H1 (cell line): ENCODE data around the gene GABRR3. TPM values are rescaled to one million over a fixed set of nuclear protein-coding genes. Genes with fewer than 3 reads are reported as not detected.

Experiments used
- CTCF ChIA-PET: fragments of 300-600 bp; sonication (Branson Sonifier 250); formaldehyde crosslinking; loops from one replicate; lab custom pipeline; 2021; ENCODE audit not compliant: partially characterized antibody; lab: Charles Lee
- POLR2A ChIA-PET: fragments of 300-600 bp; sonication (Branson Sonifier 250); formaldehyde crosslinking; loops from one replicate; lab custom pipeline; 2021; ENCODE audit warnings: inconsistent platforms; ENCODE audit not compliant: partially characterized antibody; lab: Charles Lee
- DNase-seq, 2 experiments: peaks; one replicate each; pipeline versions ENCODE4 v3.0.0 to v3.0.0-alpha.2; 2010 to 2022; ENCODE audit warnings: low spot score in 2 of 2, low read depth in 1 of 2, mixed read lengths in 1 of 2
- FAIRE-seq: peaks from 2 replicates; lab custom pipeline; 2011; peaks lifted over from hg19 to GRCh38; lab: Jason Lieb, UNC
- H2AFZ ChIP-seq: 2 replicates; pipeline ENCODE4 v1.8.1; 2012; ENCODE audit warnings: low read length, inconsistent platforms
- H2AK5ac ChIP-seq: 2 replicates; pipeline ENCODE4 v1.6.1; 2013; ENCODE audit warnings: low read depth, low read length
- H2BK120ac ChIP-seq: replicated peaks from 2 replicates; pipeline ENCODE3; 2013; ENCODE audit warnings: low read depth, low read length, inconsistent platforms
- H2BK12ac ChIP-seq: 2 replicates; pipeline ENCODE4 v1.6.1; 2013; ENCODE audit warnings: low read depth, low read length
- H2BK15ac ChIP-seq: 2 replicates; pipeline ENCODE4 v1.6.1; 2013; ENCODE audit warnings: low read length
- H2BK20ac ChIP-seq: 2 replicates; pipeline ENCODE4 v1.6.1; 2013; ENCODE audit warnings: low read length
- H2BK5ac ChIP-seq: 2 replicates; pipeline ENCODE4 v1.6.1; 2013; ENCODE audit warnings: low read depth, low read length
- H3K14ac ChIP-seq: 2 replicates; pipeline ENCODE4 v1.6.1; 2013; ENCODE audit warnings: inconsistent platforms; ENCODE audit not compliant: insufficient read length
- H3K18ac ChIP-seq: 2 replicates; pipeline ENCODE4 v1.6.1; 2013; ENCODE audit warnings: low read length; ENCODE audit errors: extremely low read depth
- H3K23ac ChIP-seq: 2 replicates; pipeline ENCODE4 v1.6.1; 2013; ENCODE audit warnings: inconsistent platforms; ENCODE audit not compliant: insufficient read length
- H3K23me2 ChIP-seq: 2 replicates; pipeline ENCODE4 v1.6.1; 2013; ENCODE audit warnings: low read depth, low read length
- H3K27ac ChIP-seq: 2 replicates; pipeline ENCODE4 v1.6.1; 2011; ENCODE audit warnings: low read depth, low read length, inconsistent platforms
- H3K27me3 ChIP-seq, 4 experiments: replicated peaks in 1 of 4; 1 replicate in 1 of 4; 2 replicates in 3 of 4; pipeline versions ENCODE4 v1.6.1 to v1.8.1; 2011 to 2013; ENCODE audit warnings: low read length in 3 of 4, mild to moderate bottlenecking in 3 of 4, inconsistent platforms in 2 of 4, mixed read lengths in 2 of 4, moderate library complexity in 1 of 4; ENCODE audit not compliant: control insufficient read depth in 3 of 4, insufficient read depth in 3 of 4; ENCODE audit errors: extremely low read depth in 1 of 4
- H3K36me3 ChIP-seq, 4 experiments: 2 replicates each; pipeline versions ENCODE4 v1.6.1 to v1.8.1; 2011 to 2013; ENCODE audit warnings: mild to moderate bottlenecking in 4 of 4, low read length in 3 of 4, moderate library complexity in 2 of 4, control low read depth in 1 of 4, inconsistent platforms in 1 of 4; ENCODE audit not compliant: insufficient read depth in 4 of 4, control insufficient read depth in 2 of 4
- H3K4ac ChIP-seq: replicated peaks from 2 replicates; pipeline ENCODE3; 2013; ENCODE audit warnings: low read length, low read depth, mixed read lengths, inconsistent platforms; ENCODE audit not compliant: insufficient read length
- H3K4me1 ChIP-seq, 4 experiments: replicated peaks in 1 of 4; 1 replicate in 1 of 4; 2 replicates in 3 of 4; pipeline versions ENCODE4 v1.6.1 to v1.8.1; 2011 to 2013; ENCODE audit warnings: low read length in 3 of 4, inconsistent platforms in 2 of 4, mixed read lengths in 1 of 4; ENCODE audit not compliant: insufficient read depth in 4 of 4, control insufficient read depth in 3 of 4
- H3K4me2 ChIP-seq, 2 experiments: 2 replicates each; pipeline versions ENCODE4 v1.6.1 to v1.8.1; 2011 to 2013; ENCODE audit warnings: low read depth in 2 of 2, low read length in 2 of 2, control low read depth in 1 of 2, inconsistent platforms in 1 of 2, mild to moderate bottlenecking in 1 of 2; ENCODE audit not compliant: insufficient read depth in 1 of 2
- H3K4me3 ChIP-seq, 4 experiments: fragments of 200-600, 300-600 bp in 1 of 4; sonication (generic), shearing (Covaris generic), sonication (Bioruptor Twin) in 1 of 4; 2 replicates each; pipeline versions ENCODE4 v1.5.1 to v1.8.1; 2011 to 2016; ENCODE audit warnings: low read length in 4 of 4, low read depth in 3 of 4, control low read depth in 2 of 4, inconsistent platforms in 2 of 4, mild to moderate bottlenecking in 2 of 4, mixed read lengths in 1 of 4, moderate library complexity in 1 of 4; ENCODE audit not compliant: insufficient read depth in 2 of 4; ENCODE audit errors: extremely low read depth in 1 of 4
- H3K56ac ChIP-seq: replicated peaks from 2 replicates; pipeline ENCODE3; 2013; ENCODE audit warnings: low read depth, mild to moderate bottlenecking, mixed read lengths, low read length, inconsistent platforms; ENCODE audit not compliant: insufficient read length
- H3K79me1 ChIP-seq: 2 replicates; pipeline ENCODE4 v1.6.1; 2013; ENCODE audit warnings: low read depth, low read length, control low read depth
- H3K79me2 ChIP-seq, 2 experiments: 2 replicates each; pipeline versions ENCODE4 v1.6.1 to v1.8.1; 2012 to 2013; ENCODE audit warnings: low read length in 2 of 2, mild to moderate bottlenecking in 2 of 2, inconsistent platforms in 1 of 2; ENCODE audit not compliant: insufficient read depth in 2 of 2, control insufficient read depth in 1 of 2
- H3K9ac ChIP-seq, 4 experiments: replicated peaks in 1 of 4; 1 replicate in 1 of 4; 2 replicates in 3 of 4; pipeline versions ENCODE4 v1.6.1 to v1.8.1; 2011 to 2013; ENCODE audit warnings: low read depth in 3 of 4, low read length in 3 of 4, control low read depth in 2 of 4, mild to moderate bottlenecking in 2 of 4, moderate library complexity in 2 of 4, inconsistent platforms in 1 of 4; ENCODE audit errors: extremely low read depth in 1 of 4
- H3K9me3 ChIP-seq, 2 experiments: 2 replicates each; pipeline versions ENCODE4 v1.6.1 to v1.8.1; 2012 to 2013; ENCODE audit warnings: mild to moderate bottlenecking in 2 of 2, moderate library complexity in 2 of 2, control low read depth in 1 of 2, inconsistent platforms in 1 of 2, low read depth in 1 of 2, low read length in 1 of 2, mixed read lengths in 1 of 2; ENCODE audit not compliant: insufficient read depth in 2 of 2
- H4K20me1 ChIP-seq, 2 experiments: replicated peaks in 1 of 2; 2 replicates each; pipeline versions ENCODE3 to v1.8.1; 2011 to 2013; ENCODE audit warnings: inconsistent platforms in 2 of 2, low read length in 2 of 2, mild to moderate bottlenecking in 1 of 2; ENCODE audit not compliant: insufficient read depth in 2 of 2, control insufficient read depth in 1 of 2
- H4K5ac ChIP-seq: 2 replicates; pipeline ENCODE4 v1.6.1; 2013; ENCODE audit warnings: low read length, low read depth, mixed read lengths, inconsistent platforms; ENCODE audit not compliant: insufficient read length
- H4K8ac ChIP-seq: 2 replicates; pipeline ENCODE4 v1.8.0; 2013; ENCODE audit warnings: mild to moderate bottlenecking, moderate library complexity, low read length, inconsistent platforms; ENCODE audit not compliant: insufficient read depth; ENCODE audit errors: extremely low read depth
- H4K91ac ChIP-seq: replicated peaks from 2 replicates; pipeline ENCODE3; 2013; ENCODE audit warnings: low read length, mixed read lengths, inconsistent platforms; ENCODE audit not compliant: insufficient read length
- CHD2 ChIP-seq: IDR thresholded peaks from 2 replicates; pipeline ENCODE4 v1.6.1; 2012; ENCODE audit warnings: low read length, improper control_type of control experiment
- GABPA ChIP-seq: IDR thresholded peaks from 2 replicates; pipeline ENCODE4 v1.6.1; 2011; ENCODE audit warnings: mild to moderate bottlenecking, low read length, moderate library complexity, borderline replicate concordance; ENCODE audit not compliant: insufficient read depth
- KDM5A ChIP-seq: fragments of 200-600 bp; IDR thresholded peaks from 2 replicates; pipeline ENCODE4 v1.7.1; 2012; ENCODE audit warnings: mild to moderate bottlenecking, low read length, inconsistent platforms, mixed read lengths
- SAP30 ChIP-seq: fragments of 300-600 bp; sonication (generic); IDR thresholded peaks from 2 replicates; pipeline ENCODE4 v1.7.1; 2012; ENCODE audit warnings: low read length, moderate library complexity, mild to moderate bottlenecking, inconsistent platforms; ENCODE audit not compliant: insufficient read depth, insufficient replicate concordance
- SIN3A ChIP-seq, 2 experiments: IDR thresholded peaks in 1 of 2; conservative IDR thresholded peaks in 1 of 2; 2 replicates each; pipeline ENCODE4 v1.6.1; 2011 to 2012; ENCODE audit warnings: low read length in 2 of 2, improper control_type of control experiment in 1 of 2, low read depth in 1 of 2, mild to moderate bottlenecking in 1 of 2
- WGBS, 2 experiments: shearing (Covaris generic) in 1 of 2; methylation state at CpG; one replicate each; pipeline versions ENCODE4 v1.1.6 to v1.1.7; 2013 to 2015; ENCODE audit warnings: low lambda C conversion rate in 2 of 2, mixed read lengths in 2 of 2, inconsistent platforms in 1 of 2, low coverage in 1 of 2, missing lambda C conversion rate in 1 of 2; ENCODE audit not compliant: insufficient replicate concordance in 2 of 2, insufficient coverage in 1 of 2, insufficient read length in 1 of 2; ENCODE audit errors: extremely low coverage in 1 of 2, missing lambda C conversion rate in 1 of 2; 5-methylcytosine and 5-hydroxymethylcytosine counted together
- polyA plus RNA-seq, 7 experiments: library from polyadenylated mRNA; depleted of rRNA in 3 of 7; stranded (reverse) in 5 of 7; unstranded in 2 of 7; fragments of >200 nt in 5 of 7; fragments of 200-250 nt in 2 of 7; gene quantifications; 1 replicate in 5 of 7; 2 replicates in 1 of 7; 4 replicates in 1 of 7; pipeline versions ENCODE4 v1.2.1 to v1.2.3, GENCODE V29; 2011 to 2013; ENCODE audit warnings: missing spikeins in 2 of 7, mixed read lengths in 2 of 7
- total RNA-seq: library from RNA; stranded (reverse); fragmentation: NEBNext Ultra II Directional; extraction: Animal tissue kit (Norgen Biotek cat#: 25700); gene quantifications from 2 replicates; pipeline ENCODE4 v1.2.1, GENCODE V29; 2021

The GABRR3 gene
- total and polyA plus RNA-seq, 2 of the 8 experiments (the other 6 are each of a cell fraction or from before 2014, with no cell fraction given), result not detected

GRCh38 chr3:98012979-98013378, 22.1 kb downstream of the GABRR3 start:
- no peak for DNase-seq
- H4K91ac ChIP-seq, result no peak overlapping the region
- H4K20me1 ChIP-seq, result no peaks in the 10 kb centered on the region
- TF ChIP-seq KDM5A (no peak), SIN3A (conservative IDR thresholded peaks at IDR 0.05 in 1 of 2, IDR thresholded peaks at IDR 0.05 in 1 of 2; ENCODE audit: low read depth in 1 of 2, low read length in 2 of 2) (no peak), CHD2 (no peak), SAP30 (no peak), GABPA (no peak)
- no peak overlapping the region for H3K14ac ChIP-seq
- no peaks in the 10 kb centered on the region for H3K9me3 ChIP-seq
- no peaks in the 10 kb centered on the region for H3K79me1 ChIP-seq
- H3K79me2 ChIP-seq, result no peaks in the 10 kb centered on the region
- no peak overlapping the region for H2BK20ac ChIP-seq
- WGBS, 2 experiments, result 79% methylated on average over 2 of the region's 2 CpGs; no CpG with 5 or more reads in 1 of the 2 experiments
- H3K9ac ChIP-seq, result no peak overlapping the region
- H4K5ac ChIP-seq, result no peak overlapping the region
- H3K56ac ChIP-seq, result no peak overlapping the region
- H3K23ac ChIP-seq, result no peak overlapping the region
- no peak overlapping the region for H3K4ac ChIP-seq
- H4K8ac ChIP-seq, result no peak overlapping the region
- no peak overlapping the region for H2BK5ac ChIP-seq
- no peak overlapping the region for H2BK15ac ChIP-seq
- FAIRE-seq, result no peak
- H3K4me2 ChIP-seq, result no peak overlapping the region
- H3K27ac ChIP-seq, result no peak overlapping the region
- H3K4me1 ChIP-seq, result no peaks in the 10 kb centered on the region
- ChIA-PET CTCF (interaction anchor here (0.8 to 8.6 kb wide), 6 partner anchors 10 to 1089 kb away, joined by 3 to 85 read pairs (median 4); no protein-coding TSS in a partner anchor), POLR2A (no interaction called here)
- H3K18ac ChIP-seq, result no peak overlapping the region
- H3K4me3 ChIP-seq, result no peak overlapping the region
- H3K36me3 ChIP-seq, result no peaks in the 10 kb centered on the region
- no peak overlapping the region for H2AK5ac ChIP-seq
- no peaks in the 10 kb centered on the region for H3K27me3 ChIP-seq
- no peak overlapping the region for H2BK12ac ChIP-seq
- H2BK120ac ChIP-seq, result no peak overlapping the region
- no peaks in the 10 kb centered on the region for H3K23me2 ChIP-seq
- no peak overlapping the region for H2AFZ ChIP-seq
